Endothelial cell of umbilical vein (primary cell): ENCODE data around the gene FOXL3.

Experiments used
- FOS ChIP-seq: IDR thresholded peaks from 2 replicates; pipeline ENCODE4 v1.6.1; 2011; ENCODE audit warnings: mild to moderate bottlenecking, low read length, moderate library complexity, borderline replicate concordance; ENCODE audit not compliant: insufficient read depth
- POLR2A ChIP-seq: IDR thresholded peaks from 2 replicates; pipeline ENCODE4 v1.6.1; 2012; ENCODE audit warnings: low read depth, mild to moderate bottlenecking, control low read depth, low read length
- POLR2AphosphoS5 ChIP-seq: IDR thresholded peaks from 2 replicates; pipeline ENCODE4 v1.6.1; 2012; ENCODE audit warnings: low read depth, mild to moderate bottlenecking, control low read depth, low read length, moderate library complexity; ENCODE audit not compliant: insufficient read depth
- TF ChIP-seq, protein P1 (sequence below): IDR thresholded peaks from 2 replicates; pipeline ENCODE4 v1.6.1; 2011; ENCODE audit not compliant: insufficient read depth, insufficient read length
- TF ChIP-seq, protein P2 (sequence below), 2 donors: IDR thresholded peaks; 1 replicate in 1 of 2; 2 replicates in 1 of 2; pipeline ENCODE4 v1.5.1; 2011; ENCODE audit warnings: low read length in 2 of 2, mild to moderate bottlenecking in 2 of 2, moderate library complexity in 2 of 2, control low read depth in 1 of 2, inconsistent platforms in 1 of 2, low read depth in 1 of 2; ENCODE audit not compliant: insufficient read depth in 1 of 2; ENCODE audit errors: extremely low read depth in 1 of 2

DNA sequence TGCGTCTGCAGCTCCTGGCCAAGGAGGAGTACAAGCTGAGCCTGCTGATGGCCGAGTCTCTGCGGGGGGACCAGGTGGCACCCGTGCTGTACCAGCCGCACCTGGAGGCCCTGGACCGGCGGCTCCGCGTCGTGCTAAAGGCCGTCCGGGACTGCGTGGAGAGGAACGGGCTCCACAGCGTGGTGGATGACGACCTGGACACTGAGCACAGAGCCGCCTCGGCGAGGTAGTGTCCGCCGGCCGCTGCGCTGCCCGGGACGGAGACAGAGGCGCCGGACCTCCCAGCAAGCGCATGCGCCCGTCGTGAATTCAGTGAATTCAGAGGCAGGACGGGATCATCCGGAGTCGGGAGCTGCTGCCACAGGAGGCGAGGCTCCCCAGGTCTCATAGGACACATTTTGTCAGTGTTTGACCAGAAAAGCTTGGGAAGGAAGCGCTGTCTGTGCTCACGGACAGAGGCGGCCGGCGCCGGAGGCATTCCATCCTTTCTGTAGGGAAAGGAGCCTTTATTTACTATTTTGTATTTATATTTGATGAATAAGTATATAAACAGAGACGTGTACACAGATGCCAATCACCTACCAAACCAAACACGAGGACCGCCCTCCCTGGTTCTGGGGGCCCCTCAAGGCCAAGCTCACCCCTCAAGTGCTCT is 30.1 kb upstream of the FOXL3 start:
- TF ChIP-seq, protein P1, sequence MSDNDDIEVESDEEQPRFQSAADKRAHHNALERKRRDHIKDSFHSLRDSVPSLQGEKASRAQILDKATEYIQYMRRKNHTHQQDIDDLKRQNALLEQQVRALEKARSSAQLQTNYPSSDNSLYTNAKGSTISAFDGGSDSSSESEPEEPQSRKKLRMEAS, result no peak
- TF ChIP-seq FOS (no peak), POLR2A (no peak), POLR2AphosphoS5 (no peak)
- TF ChIP-seq, protein P2, sequence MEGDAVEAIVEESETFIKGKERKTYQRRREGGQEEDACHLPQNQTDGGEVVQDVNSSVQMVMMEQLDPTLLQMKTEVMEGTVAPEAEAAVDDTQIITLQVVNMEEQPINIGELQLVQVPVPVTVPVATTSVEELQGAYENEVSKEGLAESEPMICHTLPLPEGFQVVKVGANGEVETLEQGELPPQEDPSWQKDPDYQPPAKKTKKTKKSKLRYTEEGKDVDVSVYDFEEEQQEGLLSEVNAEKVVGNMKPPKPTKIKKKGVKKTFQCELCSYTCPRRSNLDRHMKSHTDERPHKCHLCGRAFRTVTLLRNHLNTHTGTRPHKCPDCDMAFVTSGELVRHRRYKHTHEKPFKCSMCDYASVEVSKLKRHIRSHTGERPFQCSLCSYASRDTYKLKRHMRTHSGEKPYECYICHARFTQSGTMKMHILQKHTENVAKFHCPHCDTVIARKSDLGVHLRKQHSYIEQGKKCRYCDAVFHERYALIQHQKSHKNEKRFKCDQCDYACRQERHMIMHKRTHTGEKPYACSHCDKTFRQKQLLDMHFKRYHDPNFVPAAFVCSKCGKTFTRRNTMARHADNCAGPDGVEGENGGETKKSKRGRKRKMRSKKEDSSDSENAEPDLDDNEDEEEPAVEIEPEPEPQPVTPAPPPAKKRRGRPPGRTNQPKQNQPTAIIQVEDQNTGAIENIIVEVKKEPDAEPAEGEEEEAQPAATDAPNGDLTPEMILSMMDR (IDR thresholded peaks at IDR 0.05; ENCODE audit: extremely low read depth in 1 of 2, insufficient read depth in 1 of 2, low read depth in 1 of 2, low read length in 2 of 2), result no peak
